NCI-H82 treated with DMSO at 0.1 percent for 48 hours (cell line): ENCODE data around the gene GPR78.

Experiments used
- DNase-seq: peaks from one replicate; lab custom pipeline; 2025; ENCODE audit not compliant: unreplicated experiment; lab: John Stamatoyannopoulos, UW

Gene GPR78

DNA sequence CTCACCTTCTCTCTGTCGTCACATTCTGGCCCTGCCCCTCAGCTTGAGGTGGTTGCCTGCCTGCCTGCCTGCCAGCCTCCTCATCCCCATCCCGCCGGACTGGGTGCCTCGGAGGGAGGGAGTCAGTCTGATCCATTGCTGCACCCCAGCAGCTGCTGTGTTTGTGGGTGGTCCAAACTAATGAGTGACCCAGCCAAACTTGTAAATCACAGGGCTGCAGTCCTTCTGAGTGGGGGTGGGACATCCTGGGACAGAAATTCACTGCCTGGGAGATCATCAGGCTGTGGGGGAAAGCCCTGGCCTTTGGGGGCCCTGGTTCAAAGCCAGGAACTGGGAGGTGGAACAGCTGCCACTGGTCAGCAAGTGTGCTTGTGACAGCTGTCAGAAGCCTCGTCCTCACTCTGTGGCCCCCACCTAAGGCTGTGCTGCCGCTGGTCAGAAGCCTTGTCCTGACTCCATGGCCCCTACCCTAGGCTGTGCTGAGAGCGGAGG, 5.6 kb downstream of the GPR78 start:
- DNase-seq, result no peak

DNA sequence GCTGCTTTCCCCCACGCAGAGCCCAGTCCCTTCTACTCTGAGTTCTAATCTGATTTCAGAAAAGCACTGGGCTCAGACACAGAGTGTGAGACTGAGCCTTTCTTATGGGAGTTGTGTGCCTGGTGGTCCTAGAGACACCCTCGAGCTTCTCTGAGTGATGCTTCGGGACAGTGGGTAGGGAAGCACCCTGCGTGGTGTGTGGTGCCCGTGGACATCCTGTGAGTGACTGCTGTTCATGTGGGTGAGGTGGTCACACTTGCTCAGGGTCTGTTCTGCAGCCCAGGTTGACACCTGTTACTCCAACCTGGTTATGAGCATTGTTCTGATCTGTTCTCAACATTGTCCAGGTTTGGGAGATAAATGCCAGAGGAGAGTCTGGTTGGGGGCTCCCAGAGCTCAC, 6.1 kb downstream of the GPR78 start:
- no peak for DNase-seq

GRCh38 chr4:8586671-8587468, 6.7 kb downstream of the GPR78 start:
- DNase-seq, result no peak

- no peak for DNase-seq
These were observed 7.4 kb downstream of the GPR78 start for GRCh38 chr4:8587469-8588195.

DNA sequence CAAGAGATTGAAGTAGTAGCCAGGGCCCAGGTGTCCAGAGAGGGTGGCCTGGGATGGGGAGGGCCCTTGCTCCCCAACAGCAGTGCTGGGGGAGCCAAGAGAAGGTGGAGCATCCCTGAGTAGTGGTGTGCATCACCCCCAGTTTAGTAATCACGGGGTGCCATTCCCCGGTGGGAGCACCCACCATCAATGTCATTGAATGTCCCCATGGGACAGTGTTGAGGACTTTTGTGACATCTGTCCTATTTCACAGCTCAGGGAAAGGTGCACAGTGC, 7.9 kb downstream of the GPR78 start:
- DNase-seq, result no peak

GRCh38 chr4:8589336-8589735, 9.1 kb downstream of the GPR78 start:
- no peak for DNase-seq

DNA sequence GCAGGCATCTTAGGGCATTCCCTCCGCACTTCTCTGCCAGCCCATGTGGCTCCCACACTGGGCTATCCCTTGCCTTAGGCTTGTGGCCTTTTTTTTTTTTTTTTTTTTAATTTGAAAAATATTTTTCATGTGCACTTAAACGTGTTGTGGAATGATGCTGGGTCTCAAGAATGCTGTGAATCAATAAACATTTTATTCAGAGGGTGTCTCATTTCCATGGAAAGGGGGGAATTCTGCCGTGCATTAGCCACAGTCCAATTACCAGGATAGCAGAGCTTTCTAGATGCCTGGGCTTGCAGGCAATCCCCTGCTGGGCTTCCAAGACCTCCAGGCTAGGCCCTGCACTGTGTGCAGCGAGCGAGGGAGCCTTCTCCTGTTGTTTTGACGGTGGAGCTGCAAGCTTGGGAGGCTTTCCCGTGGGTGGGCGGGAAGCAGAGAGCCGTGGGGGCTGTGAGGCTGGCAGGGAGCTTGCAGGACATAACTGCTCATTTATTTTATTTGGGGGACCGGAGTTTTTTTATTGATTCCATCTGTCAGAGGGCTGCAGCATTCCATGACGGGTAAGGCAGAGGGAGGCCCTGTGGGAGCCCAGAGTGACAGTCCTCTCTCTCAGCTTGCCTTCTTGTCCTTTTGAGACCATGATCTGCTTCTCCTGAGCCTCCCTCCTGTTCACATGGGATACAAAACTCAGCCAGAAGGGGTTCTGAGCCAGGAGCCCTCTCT, 9.8 kb downstream of the GPR78 start:
- DNase-seq, result no peak

DNA sequence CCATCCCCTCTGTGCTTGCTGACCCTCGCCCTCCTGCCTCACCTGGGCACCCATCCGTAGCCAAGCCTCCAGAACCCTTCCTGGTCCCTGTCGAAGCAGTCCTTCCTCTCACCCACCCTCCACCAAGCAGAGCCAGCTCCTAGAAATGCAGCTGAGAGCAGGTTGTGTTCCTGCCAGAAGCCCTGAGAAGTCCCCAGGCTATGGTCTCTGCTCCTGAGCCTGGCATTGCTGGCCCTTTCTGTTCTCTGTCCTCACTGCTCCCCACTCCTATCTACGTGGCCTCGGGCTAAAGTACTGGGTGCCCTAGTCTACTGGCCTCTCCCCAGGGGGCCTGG, 10.3 kb downstream of the GPR78 start:
- no peak for DNase-seq

DNA sequence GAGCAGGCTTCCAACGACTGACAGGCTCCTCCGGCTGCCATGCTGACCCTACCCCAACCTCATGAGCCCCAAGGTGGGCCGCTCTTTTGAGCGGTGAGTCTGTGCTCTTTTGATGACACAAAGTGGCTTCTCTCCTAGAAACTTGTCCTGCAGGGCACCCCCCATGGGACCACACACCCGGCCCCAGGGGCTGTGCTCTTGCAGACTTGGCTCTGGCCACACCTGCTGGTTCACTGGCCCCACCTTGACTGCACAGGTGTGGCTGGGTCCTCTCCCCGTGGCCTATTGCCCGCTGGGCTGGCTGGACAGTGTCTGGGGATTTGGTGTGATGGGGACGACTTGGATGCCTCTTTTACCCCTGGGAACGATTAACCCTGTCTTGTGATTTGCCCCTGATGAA, 10.9 kb downstream of the GPR78 start:
- no peak for DNase-seq

DNA sequence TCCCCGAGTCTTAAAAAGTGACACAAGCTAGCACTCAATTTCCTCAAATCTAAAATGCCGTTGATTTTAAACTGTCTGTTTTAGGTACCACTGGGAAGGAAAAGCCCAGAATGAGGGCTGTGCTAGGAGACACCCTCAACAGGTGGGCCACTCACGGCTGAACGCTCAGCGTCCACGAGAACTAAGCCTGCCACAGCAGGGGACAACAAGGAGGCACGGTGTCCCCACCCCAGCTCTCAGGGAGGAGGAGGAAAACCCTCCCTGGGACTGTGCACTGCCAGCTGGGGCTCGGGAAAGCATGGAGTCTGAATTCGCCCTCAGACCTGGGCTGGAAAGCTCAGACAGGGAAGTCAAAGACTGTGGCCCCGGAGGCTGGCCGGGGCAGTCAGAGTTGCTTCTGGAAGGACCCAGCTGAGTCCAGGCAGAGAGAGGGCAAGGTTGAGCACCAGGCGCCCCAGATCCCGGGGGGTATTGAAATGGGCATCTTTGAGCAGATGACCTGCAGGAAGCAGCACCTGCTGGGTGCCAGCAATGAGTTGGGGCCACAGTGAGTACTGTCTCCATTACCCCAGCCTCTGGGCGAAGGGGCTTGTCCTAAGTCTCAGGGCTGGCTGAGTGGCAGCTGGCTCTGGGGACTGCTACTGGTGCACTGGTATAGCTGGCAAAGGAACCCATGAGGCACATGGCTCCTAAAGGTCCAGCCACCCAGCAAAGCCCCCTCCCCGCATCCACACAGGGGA, 11.6 kb downstream of the GPR78 start:
- DNase-seq, result no peak

DNA sequence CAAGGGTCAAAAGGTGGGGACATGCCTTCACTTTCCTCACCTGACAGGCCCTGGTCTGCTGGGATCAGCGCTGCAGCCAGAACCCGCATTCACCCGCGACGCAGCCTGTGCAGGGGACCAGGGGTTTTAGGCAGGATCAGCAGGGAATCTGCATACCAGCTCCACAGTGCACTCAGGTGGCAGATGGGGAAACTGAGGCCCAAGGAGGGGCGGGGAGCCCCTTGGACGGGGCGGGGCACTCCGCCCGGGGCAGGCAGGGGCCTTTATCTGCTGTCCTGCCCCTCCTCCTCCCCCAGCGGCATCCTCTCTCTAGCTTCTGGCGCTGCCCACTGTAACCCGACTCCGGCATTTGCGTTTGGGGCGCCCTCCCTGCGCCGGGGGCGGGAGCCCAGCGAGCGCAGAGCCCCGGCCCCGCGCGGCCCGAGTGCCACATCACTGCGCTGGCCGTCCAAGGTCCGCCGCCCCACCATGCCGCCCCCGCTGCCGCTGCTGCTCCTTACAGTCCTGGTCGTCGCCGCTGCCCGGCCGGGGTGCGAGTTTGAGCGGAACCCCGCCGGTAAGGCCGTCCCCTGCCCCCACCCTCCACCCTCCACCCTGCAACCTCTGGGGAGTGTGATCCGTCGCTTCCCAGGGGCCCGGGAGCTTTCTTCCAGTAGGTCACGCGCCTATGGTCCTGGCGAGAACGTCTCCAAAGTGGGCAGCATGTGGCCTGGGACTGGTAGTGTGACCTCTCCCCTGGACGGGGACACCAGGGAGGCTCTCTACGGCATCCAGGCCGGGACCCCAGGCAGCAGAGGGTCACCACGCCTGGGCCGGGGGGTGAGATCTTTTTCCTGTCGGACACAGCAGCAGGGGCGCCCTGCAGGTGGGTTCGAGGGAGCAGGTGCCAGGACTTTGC, 12.4 kb downstream of the GPR78 start, which contains the start of gene CPZ:
CPZ (plus strand) TSS at position 400 of the 898 bp plus-strand sequence; CDS start at position 469, 69 bp downstream.
- no peak for DNase-seq

- no peak for DNase-seq
These were observed 13.3 kb downstream of the GPR78 start for GRCh38 chr4:8593264-8594096.

DNA sequence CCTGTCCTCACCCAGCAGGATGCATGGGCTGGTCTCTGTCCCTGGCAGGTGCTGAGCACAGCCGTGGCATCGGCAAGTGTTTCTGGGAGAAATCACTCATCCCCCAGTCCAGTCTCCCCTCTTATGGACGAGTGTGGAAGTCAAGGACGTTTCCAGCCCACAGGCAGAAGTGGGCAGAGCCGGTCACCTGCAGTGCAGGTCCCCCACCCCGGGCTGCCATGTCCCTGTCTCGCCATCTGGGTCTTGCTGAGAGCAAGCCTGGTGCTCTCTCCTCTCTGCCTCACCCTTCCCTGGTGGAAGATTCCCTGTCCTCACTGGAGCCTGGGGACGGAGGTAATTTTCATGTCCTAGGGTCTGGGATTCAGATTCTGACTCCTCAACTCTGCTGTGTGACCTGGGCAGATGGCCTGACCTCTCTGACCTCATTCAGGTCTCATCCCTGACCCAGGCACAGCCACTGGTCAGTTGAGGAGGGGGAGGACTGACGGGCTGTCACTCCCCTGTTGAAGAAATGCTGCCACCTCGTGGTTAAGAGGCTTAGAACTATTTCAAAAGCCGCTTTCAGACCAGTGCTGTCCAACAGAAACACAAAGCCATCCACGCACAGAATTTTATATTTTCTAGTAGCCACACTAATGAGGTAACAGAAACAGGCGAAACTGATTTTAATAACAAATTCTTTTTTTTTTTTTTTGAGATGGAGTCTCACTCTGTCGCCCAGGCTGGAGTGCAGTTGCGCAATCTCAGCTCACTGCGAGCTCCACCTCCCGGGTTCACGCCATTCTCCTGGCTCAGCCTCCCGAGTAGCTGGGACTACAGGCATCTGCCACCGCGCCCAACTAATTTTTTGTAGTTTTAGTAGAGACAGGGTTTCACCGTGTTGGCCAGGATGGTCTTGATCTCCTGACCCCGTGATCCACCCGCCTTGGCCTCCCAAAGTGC, 14.2 kb downstream of the GPR78 start:
- DNase-seq, result peak; percentile 1

DNA sequence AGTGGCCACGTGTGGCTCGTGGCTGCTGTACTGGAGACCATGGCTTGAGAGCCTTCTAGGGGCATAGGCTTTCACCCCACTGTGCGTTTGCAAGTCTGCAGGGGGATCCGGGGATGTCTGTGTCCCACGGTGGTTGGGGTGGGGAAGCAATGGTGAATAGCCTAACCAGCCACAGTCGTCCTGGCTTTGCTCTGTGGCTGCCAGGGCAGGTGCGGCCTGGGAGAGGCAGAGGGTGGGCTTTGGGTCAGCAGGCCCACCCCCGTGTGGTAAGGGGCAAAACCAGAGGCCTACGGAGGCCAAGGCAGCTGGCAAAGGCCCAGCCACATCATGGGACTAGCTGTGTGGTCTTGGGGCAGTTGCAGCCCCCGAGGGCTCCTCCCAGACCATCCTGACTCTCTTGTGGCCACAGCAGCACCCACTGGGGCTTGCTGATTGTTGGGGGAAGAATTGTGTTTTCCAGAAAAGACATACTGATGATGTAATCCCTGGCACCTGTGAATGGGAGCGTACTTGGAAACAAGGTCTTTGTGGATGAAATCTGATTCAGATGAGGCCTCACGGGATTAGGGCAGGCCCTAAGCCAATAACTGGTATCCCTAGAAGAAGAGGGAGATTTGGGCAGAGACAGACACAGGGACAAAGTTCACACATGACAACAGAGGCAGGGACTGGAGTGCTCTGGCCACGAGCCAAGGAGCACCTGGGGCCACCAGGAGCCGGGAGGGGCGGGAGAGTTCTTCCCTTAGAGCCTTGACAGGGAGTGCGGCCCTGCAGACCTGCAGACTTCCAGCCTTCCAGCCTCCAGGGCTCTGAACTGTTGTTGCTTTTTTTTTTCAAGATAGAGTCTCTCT, 15.3 kb downstream of the GPR78 start:
- no peak for DNase-seq

- DNase-seq, result no peak
These were observed 16.7 kb downstream of the GPR78 start for GRCh38 chr4:8596891-8597290.

DNA sequence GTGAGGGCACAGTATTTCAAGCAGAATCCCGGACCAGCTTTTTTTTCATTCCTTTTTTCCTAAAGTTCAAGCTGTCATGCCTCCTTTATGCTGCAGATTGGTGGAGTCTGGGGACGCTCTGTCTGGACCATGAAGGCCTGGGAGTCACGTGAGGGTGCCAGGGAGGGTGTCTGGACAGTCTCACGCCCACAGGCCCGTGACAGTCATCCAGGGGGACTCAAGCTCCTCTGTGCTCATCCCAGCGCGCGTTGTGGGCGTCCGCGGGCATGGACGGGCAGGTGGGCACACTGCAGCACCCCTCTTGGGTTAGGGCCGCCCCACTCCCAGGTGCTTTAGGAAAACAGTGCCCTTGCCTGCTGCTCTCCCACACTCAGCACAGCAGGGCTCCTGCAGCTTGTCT, 17.1 kb downstream of the GPR78 start:
- no peak for DNase-seq

GRCh38 chr4:8597791-8598190, 17.6 kb downstream of the GPR78 start:
- DNase-seq, result no peak
